ENCODE data around the gene COL18A1. TPM values are rescaled to one million over a fixed set of nuclear protein-coding genes. Genes with fewer than 3 reads are reported as not detected.
A peak's percentile ranks its signal among the peaks of the same experiment; 100 is the strongest.

Gene COL18A1
- total and polyA plus RNA-seq, 2 donors (not counting 1 experiment from before 2014, with no cell fraction given), result 15.6 to 24.7 TPM

GRCh38 chr21:45482899-45483821, 78.2 kb downstream of the COL18A1 start:
- ATAC-seq (ENCODE audit: low read depth) (peak; percentile 70), DNase-seq (peak; percentile 62)
- TF ChIP-seq EZH2 (IDR thresholded peaks at IDR 0.05; ENCODE audit: borderline replicate concordance, insufficient read depth, low read depth, low read length, poor library complexity, severe bottlenecking) (no peak), CTCF (IDR thresholded peaks at IDR 0.05) (no peak)
- Histone ChIP-seq H3K4me3 (ENCODE audit: control extremely low read depth in 1 of 5, extremely low read depth in 1 of 5, insufficient read depth in 1 of 5, low read depth in 2 of 5, low read length in 4 of 5) (peak overlapping the region; percentile 7 to 54 (median 46)), H3K36me3 (replicated peaks in 1 of 2; ENCODE audit: control extremely low read depth in 1 of 2, control insufficient read depth in 1 of 2, extremely low read depth in 1 of 2, insufficient read depth in 2 of 2, low read length in 1 of 2) (no peaks in the 10 kb centered on the region), H3K27ac (ENCODE audit: low read length in 2 of 2) (peak overlapping the region; percentile 86 to 89), H3K4me2 (replicated peaks; ENCODE audit: low read depth, low read length, poor library complexity, severe bottlenecking) (peak overlapping the region; percentile 92), H3K4me1 (ENCODE audit: control insufficient read depth in 2 of 2, insufficient read depth in 2 of 2, low read length in 2 of 2) (peaks cover 24 to 38% of the 10 kb centered on the region in 2 donors), H3K9ac (ENCODE audit: low read length) (peak overlapping the region; percentile 67), H3K9me3 (ENCODE audit: control extremely low read depth in 1 of 3, control insufficient read depth in 2 of 3, insufficient read depth in 1 of 3, low read length in 2 of 3) (peaks cover 0 to 3% (median 0%) of the 10 kb centered on the region in 3 donors), H3K27me3 (replicated peaks in 1 of 4; ENCODE audit: control extremely low read depth in 1 of 4, control insufficient read depth in 3 of 4, insufficient read depth in 4 of 4, low read length in 3 of 4) (no peaks in the 10 kb centered on the region), H4K20me1 (ENCODE audit: control insufficient read depth, insufficient read depth, low read length, poor library complexity, severe bottlenecking) (no peaks in the 10 kb centered on the region), H3K79me2 (ENCODE audit: control insufficient read depth, insufficient read depth, low read length) (no peaks in the 10 kb centered on the region), H2AFZ (ENCODE audit: insufficient read depth, low read depth, low read length, poor library complexity, severe bottlenecking) (peak overlapping the region; percentile 92)
- ChIA-PET CTCF (interaction anchor here (0.8 to 2.2 kb wide), 8 partner anchors 21 to 331 kb away, joined by 3 to 7 read pairs (median 4); no protein-coding TSS in a partner anchor), POLR2A (interaction anchor here (1.3 kb wide), 1 partner anchor 77 kb away, joined by 4 read pairs; no protein-coding TSS in a partner anchor)
- Mint-ChIP-seq H3K4me1 (peaks cover 31% of the 10 kb centered on the region), H3K27ac (peak overlapping the region; percentile 79), H3K4me3 (peak overlapping the region; percentile 78), H3K27me3 (no peaks in the 10 kb centered on the region), H3K9me3 (ENCODE audit: insufficient read depth) (no peaks in the 10 kb centered on the region)
- 3% methylated on average over 38 of the region's 40 CpGs for WGBS (ENCODE audit: insufficient coverage)
- intact Hi-C loops (cut with micrococcal nuclease), result no loop called here

GRCh38 chr21:45484318-45484717, 79.4 kb downstream of the COL18A1 start:
- intact Hi-C loops (cut with micrococcal nuclease), result no loop called here
- H3K27ac ChIP-seq (ENCODE audit: low read length in 2 of 2), result no peak overlapping the region
- ChIA-PET POLR2A (no interaction called here), CTCF (no interaction called here)
- peaks cover 12 to 26% of the 10 kb centered on the region in 2 donors for H3K4me1 ChIP-seq (ENCODE audit: control insufficient read depth in 2 of 2, insufficient read depth in 2 of 2, low read length in 2 of 2)
- no peaks in the 10 kb centered on the region for H3K9me3 Mint-ChIP-seq (ENCODE audit: insufficient read depth)
- no peak overlapping the region for H3K4me2 ChIP-seq (replicated peaks; ENCODE audit: low read depth, low read length, poor library complexity, severe bottlenecking)
- no peak overlapping the region for H3K9ac ChIP-seq (ENCODE audit: low read length)
- H3K4me3 ChIP-seq (ENCODE audit: control extremely low read depth in 1 of 5, extremely low read depth in 1 of 5, insufficient read depth in 1 of 5, low read depth in 2 of 5, low read length in 4 of 5), result no peak overlapping the region
- no peaks in the 10 kb centered on the region for H3K36me3 ChIP-seq (replicated peaks in 1 of 2; ENCODE audit: control extremely low read depth in 1 of 2, control insufficient read depth in 1 of 2, extremely low read depth in 1 of 2, insufficient read depth in 2 of 2, low read length in 1 of 2)
- H3K27me3 Mint-ChIP-seq, result no peaks in the 10 kb centered on the region
- H3K27me3 ChIP-seq (replicated peaks in 1 of 4; ENCODE audit: control extremely low read depth in 1 of 4, control insufficient read depth in 3 of 4, insufficient read depth in 4 of 4, low read length in 3 of 4), result no peaks in the 10 kb centered on the region
- no peaks in the 10 kb centered on the region for H4K20me1 ChIP-seq (ENCODE audit: control insufficient read depth, insufficient read depth, low read length, poor library complexity, severe bottlenecking)
- no peaks in the 10 kb centered on the region for H3K79me2 ChIP-seq (ENCODE audit: control insufficient read depth, insufficient read depth, low read length)
- DNase-seq (no peak), ATAC-seq (ENCODE audit: low read depth) (no peak)
- H3K27ac Mint-ChIP-seq, result peak overlapping the region; percentile 64
- WGBS (ENCODE audit: insufficient coverage), result 98% methylated on average over 3 of the region's 6 CpGs
- H3K9me3 ChIP-seq (ENCODE audit: control extremely low read depth in 1 of 3, control insufficient read depth in 2 of 3, insufficient read depth in 1 of 3, low read length in 2 of 3), result peaks cover 0 to 3% (median 0%) of the 10 kb centered on the region in 3 donors
- no peak for TF ChIP-seq EZH2 (IDR thresholded peaks at IDR 0.05; ENCODE audit: borderline replicate concordance, insufficient read depth, low read depth, low read length, poor library complexity, severe bottlenecking)
- no peak for TF ChIP-seq CTCF (IDR thresholded peaks at IDR 0.05)
- H3K4me3 Mint-ChIP-seq, result peak overlapping the region; percentile 68
- H3K4me1 Mint-ChIP-seq, result peaks cover 20% of the 10 kb centered on the region
- no peak overlapping the region for H2AFZ ChIP-seq (ENCODE audit: insufficient read depth, low read depth, low read length, poor library complexity, severe bottlenecking)
